Nephron (organoid): ENCODE measurements around the gene APEX2.

Source experiments
- H3K27ac Mint-ChIP-seq, 3 experiments: 2 replicates each; pipeline ENCODE4 v1.8.0; 2020; ENCODE audit warnings: mixed read lengths in 3 of 3, mild to moderate bottlenecking in 2 of 3, moderate library complexity in 1 of 3
- H3K27me3 Mint-ChIP-seq: 2 replicates; pipeline ENCODE4 v1.8.0; 2021; ENCODE audit warnings: low read depth, mild to moderate bottlenecking, moderate library complexity, mixed read lengths
- H3K36me3 Mint-ChIP-seq: 2 replicates; pipeline ENCODE4 v1.8.0; 2020; ENCODE audit warnings: low read depth, mixed read lengths
- H3K4me1 Mint-ChIP-seq: 2 replicates; pipeline ENCODE4 v1.8.0; 2020; ENCODE audit warnings: mixed read lengths
- H3K4me3 Mint-ChIP-seq, 3 experiments: 2 replicates each; pipeline ENCODE4 v1.8.0; 2020; ENCODE audit warnings: mild to moderate bottlenecking in 3 of 3, mixed read lengths in 3 of 3, moderate library complexity in 2 of 3
- H3K9me3 Mint-ChIP-seq: 2 replicates; pipeline ENCODE4 v1.8.0; 2020; ENCODE audit warnings: mixed read lengths
- TF ChIP-seq, protein P1 (sequence below), 3 experiments: fragments of 200-600 bp; sonication (generic); IDR thresholded peaks; one replicate each; pipeline ENCODE4 v1.5.0; 2021; ENCODE audit warnings: antibody characterized with exemption in 3 of 3; ENCODE audit not compliant: unreplicated experiment in 3 of 3

The APEX2 gene

DNA sequence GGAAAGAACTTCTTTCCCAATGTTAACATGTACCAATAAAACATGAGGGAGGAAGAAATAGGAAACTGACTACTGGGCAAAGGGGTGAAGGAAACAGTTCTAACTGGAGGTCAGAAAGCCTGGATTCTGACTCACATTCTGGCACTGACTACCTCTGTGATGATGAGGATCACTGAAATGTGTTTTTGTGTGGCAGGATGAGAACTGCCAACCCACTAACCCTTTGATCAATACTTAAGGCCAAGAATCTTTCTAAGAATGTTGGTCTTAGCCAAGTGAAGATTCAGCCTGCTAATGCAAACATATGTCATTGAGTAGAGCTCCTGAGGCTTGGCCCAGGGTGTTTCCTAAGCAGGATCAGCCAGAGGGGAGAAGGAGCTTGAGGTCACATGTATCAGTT, 26.0 kb downstream of the APEX2 start:
- Mint-ChIP-seq H3K4me3 (no peak overlapping the region), H3K27me3 (peaks cover 3% of the 10 kb centered on the region), H3K27ac (no peak overlapping the region), H3K36me3 (no peaks in the 10 kb centered on the region), H3K9me3 (peaks cover 10% of the 10 kb centered on the region), H3K4me1 (no peaks in the 10 kb centered on the region)
- TF ChIP-seq, protein P1, sequence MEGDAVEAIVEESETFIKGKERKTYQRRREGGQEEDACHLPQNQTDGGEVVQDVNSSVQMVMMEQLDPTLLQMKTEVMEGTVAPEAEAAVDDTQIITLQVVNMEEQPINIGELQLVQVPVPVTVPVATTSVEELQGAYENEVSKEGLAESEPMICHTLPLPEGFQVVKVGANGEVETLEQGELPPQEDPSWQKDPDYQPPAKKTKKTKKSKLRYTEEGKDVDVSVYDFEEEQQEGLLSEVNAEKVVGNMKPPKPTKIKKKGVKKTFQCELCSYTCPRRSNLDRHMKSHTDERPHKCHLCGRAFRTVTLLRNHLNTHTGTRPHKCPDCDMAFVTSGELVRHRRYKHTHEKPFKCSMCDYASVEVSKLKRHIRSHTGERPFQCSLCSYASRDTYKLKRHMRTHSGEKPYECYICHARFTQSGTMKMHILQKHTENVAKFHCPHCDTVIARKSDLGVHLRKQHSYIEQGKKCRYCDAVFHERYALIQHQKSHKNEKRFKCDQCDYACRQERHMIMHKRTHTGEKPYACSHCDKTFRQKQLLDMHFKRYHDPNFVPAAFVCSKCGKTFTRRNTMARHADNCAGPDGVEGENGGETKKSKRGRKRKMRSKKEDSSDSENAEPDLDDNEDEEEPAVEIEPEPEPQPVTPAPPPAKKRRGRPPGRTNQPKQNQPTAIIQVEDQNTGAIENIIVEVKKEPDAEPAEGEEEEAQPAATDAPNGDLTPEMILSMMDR (IDR thresholded peaks at IDR 0.05; ENCODE audit: unreplicated experiment in 3 of 3): no peak

DNA sequence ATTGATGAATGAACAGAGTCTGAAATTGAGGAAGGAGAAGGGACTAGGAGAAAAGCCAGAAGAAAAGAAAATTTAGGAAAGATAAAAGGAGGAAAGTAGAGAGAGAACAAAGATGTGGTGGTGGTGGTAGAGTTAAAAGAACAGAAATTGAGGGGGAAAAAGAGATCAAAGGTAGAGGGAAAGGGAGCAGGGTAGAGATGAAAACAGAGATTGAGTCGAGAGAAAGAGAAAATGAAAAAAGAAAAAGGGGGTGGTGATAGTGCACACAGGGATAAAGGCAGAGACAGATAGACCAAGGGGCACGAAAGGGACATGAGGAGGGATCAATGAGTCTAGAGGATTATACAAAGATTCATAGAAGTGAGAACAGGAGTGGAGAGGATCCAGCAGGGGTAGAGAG, 26.7 kb downstream of the APEX2 start:
- no peaks in the 10 kb centered on the region for H3K4me1 Mint-ChIP-seq
- TF ChIP-seq, protein P1 (IDR thresholded peaks at IDR 0.05; ENCODE audit: unreplicated experiment in 3 of 3): no peak
- H3K27ac Mint-ChIP-seq: no peak overlapping the region
- no peak overlapping the region for H3K4me3 Mint-ChIP-seq
- H3K27me3 Mint-ChIP-seq: peaks cover 3% of the 10 kb centered on the region
- no peaks in the 10 kb centered on the region for H3K36me3 Mint-ChIP-seq
- peaks cover 10% of the 10 kb centered on the region for H3K9me3 Mint-ChIP-seq

DNA sequence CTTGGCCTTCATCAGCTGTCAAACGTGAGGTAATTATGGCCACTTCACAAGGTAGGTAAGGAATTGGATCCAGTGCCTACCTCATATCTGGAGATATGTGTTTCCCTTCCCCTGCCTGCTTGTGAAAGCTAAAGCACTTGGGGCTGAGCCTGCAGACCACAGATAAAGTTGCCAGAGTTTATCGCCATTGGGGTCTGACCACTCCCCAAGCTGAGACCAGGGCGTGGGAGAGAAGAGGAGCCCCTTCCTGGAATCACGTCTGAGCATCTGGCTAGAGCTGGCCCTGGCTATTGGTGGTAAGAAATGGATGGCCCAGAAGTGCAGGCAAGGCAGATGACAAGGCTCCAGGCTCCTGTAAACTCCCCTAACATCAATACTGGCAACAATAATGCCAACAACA, 27.9 kb downstream of the APEX2 start:
- Mint-ChIP-seq H3K9me3 (peaks cover 10% of the 10 kb centered on the region), H3K4me3 (no peak overlapping the region), H3K27me3 (peaks cover 3% of the 10 kb centered on the region), H3K36me3 (no peaks in the 10 kb centered on the region), H3K27ac (no peak overlapping the region), H3K4me1 (peaks cover 4% of the 10 kb centered on the region)
- TF ChIP-seq, protein P1 (IDR thresholded peaks at IDR 0.05; ENCODE audit: unreplicated experiment in 3 of 3): no peak

DNA sequence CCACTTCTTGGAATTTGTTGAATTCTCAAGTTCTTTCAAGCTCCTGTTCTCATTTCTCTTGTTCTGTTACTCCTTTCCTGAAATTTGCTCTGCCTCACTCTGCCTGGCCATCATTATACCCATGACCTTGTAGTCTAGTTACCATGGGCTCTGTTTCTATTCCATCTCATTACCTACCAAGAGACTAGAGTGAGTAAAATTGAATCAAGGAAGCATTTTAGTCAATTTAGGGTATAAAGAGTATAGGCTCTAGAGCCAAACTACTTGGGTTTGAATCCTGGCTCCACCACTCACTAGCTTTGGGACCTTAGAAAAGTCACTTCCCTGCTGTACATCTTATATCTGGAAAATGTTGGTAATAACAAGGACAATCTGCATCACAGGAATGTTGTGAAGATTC, 28.4 kb downstream of the APEX2 start:
- peaks cover 9% of the 10 kb centered on the region for H3K4me1 Mint-ChIP-seq
- H3K4me3 Mint-ChIP-seq: no peak overlapping the region
- TF ChIP-seq, protein P1 (IDR thresholded peaks at IDR 0.05; ENCODE audit: unreplicated experiment in 3 of 3): no peak
- H3K9me3 Mint-ChIP-seq: peaks cover 10% of the 10 kb centered on the region
- peaks cover 3% of the 10 kb centered on the region for H3K27me3 Mint-ChIP-seq
- no peaks in the 10 kb centered on the region for H3K36me3 Mint-ChIP-seq
- no peak overlapping the region for H3K27ac Mint-ChIP-seq

DNA sequence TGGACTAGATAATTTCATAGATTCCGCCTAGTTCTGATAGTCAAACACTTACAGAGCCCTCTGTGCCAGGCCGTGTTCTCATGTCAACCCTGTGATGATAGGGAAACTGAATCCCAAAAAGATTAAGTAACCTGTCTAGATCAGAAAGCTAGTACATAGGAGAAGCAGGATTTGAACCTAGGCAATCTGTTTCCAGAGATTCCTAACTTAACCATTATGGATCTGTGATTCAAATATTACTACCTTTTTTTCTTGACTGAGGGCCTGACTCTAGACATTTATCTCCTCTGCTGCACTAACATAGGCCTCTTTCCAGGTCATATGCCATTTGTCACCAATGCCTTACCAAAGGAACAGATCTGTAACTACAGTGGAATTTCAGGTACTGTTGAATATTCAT, 29.1 kb downstream of the APEX2 start:
- TF ChIP-seq, protein P1 (IDR thresholded peaks at IDR 0.05; ENCODE audit: unreplicated experiment in 3 of 3): no peak
- H3K4me3 Mint-ChIP-seq: no peak overlapping the region
- H3K9me3 Mint-ChIP-seq: peaks cover 10% of the 10 kb centered on the region
- peaks cover 9% of the 10 kb centered on the region for H3K4me1 Mint-ChIP-seq
- H3K27me3 Mint-ChIP-seq: peaks cover 3% of the 10 kb centered on the region
- H3K36me3 Mint-ChIP-seq: no peaks in the 10 kb centered on the region
- H3K27ac Mint-ChIP-seq: peak overlapping the region; percentile 36 to 56 (median 38)

DNA sequence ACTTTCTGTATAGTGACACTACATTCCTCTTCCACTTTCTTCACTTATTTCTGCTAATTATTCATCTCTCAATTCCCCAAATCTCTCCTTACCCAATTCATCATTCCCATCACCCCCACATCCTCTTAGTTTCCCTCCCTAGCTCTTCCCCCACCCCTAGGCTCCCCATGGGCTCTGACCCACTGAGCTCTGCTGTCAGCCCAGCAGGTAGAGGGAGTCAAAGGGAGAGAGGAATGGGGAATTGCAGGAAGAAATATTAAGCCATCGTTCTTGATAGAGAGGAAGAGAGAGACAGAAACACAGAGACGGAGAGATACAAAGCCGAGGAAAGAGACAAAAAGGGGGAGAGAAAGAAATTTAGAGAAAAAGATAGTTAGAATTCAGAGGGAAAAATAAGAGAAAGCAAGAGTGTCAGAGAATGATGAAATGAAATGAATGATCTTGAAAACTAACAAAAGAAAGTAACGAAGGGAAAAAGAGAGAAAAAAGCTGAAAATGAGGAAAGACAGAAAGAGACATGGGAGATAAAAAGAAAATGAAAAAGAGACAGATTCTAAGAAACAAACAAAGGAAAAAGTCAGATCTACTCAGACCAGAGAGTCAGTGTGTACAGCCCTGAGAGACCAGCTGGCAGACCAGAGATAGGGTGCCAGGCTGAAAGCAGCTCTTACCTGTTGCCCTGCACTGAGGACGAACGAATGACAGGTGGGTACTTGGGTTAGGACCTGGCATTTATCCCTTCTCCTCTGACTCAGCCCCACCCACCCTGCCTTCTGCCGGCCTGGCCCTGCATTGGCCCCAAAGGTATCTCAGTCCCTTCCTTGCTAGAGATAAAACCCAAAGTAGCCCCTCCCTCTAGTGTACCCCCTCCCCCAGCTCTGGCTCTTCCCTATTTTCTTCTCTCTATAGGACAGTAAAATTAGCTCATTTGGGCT, 30.4 kb downstream of the APEX2 start, which contains the start of gene ALAS2:
Gene ALAS2 (minus strand): TSS at position 707 of the 935 bp plus-strand sequence. CDS start 4,977 bp downstream, outside the sequence.
- Mint-ChIP-seq H3K4me1 (peaks cover 9% of the 10 kb centered on the region), H3K36me3 (no peaks in the 10 kb centered on the region), H3K27me3 (peaks cover 3% of the 10 kb centered on the region), H3K27ac (peak within 1 kb of the TSS in 1 of 3 experiments; percentile 38), H3K9me3 (peaks cover 11% of the 10 kb centered on the region), H3K4me3 (no peak within 1 kb of the TSS)
- TF ChIP-seq, protein P1 (IDR thresholded peaks at IDR 0.05; ENCODE audit: unreplicated experiment in 3 of 3): no peak
